H9 (cell line): ENCODE results near the gene TRAPPC2. TPM values are rescaled to one million over a fixed set of nuclear protein-coding genes. Genes with fewer than 3 reads are reported as not detected.

Source experiments
- DNase-seq: peaks from one replicate; pipeline ENCODE4 v3.0.0-alpha.2; 2017
- H2AFZ ChIP-seq: one replicate; pipeline ENCODE4 v1.6.1; 2013; ENCODE audit warnings: mild to moderate bottlenecking, low read length, control low read depth, moderate library complexity
- H2AK5ac ChIP-seq: 2 replicates; pipeline ENCODE4 v1.6.1; 2013; ENCODE audit warnings: low read length, control low read depth, mixed read lengths; ENCODE audit not compliant: insufficient read length
- H2BK120ac ChIP-seq: one replicate; pipeline ENCODE4 v1.6.1; 2013; ENCODE audit warnings: low read depth, mild to moderate bottlenecking, low read length, control low read depth, inconsistent platforms; ENCODE audit not compliant: poor library complexity, severe bottlenecking
- H2BK12ac ChIP-seq: 2 replicates; pipeline ENCODE4 v1.6.1; 2013; ENCODE audit warnings: low read length, control low read depth, mixed read lengths, low read depth; ENCODE audit not compliant: insufficient read length
- H2BK15ac ChIP-seq: 2 replicates; pipeline ENCODE4 v1.6.1; 2013; ENCODE audit warnings: low read depth, low read length, control low read depth
- H2BK20ac ChIP-seq: one replicate; pipeline ENCODE4 v1.6.1; 2013; ENCODE audit warnings: low read depth, mild to moderate bottlenecking, low read length, control low read depth, inconsistent platforms; ENCODE audit not compliant: poor library complexity, severe bottlenecking
- H2BK5ac ChIP-seq: 2 replicates; pipeline ENCODE4 v1.6.1; 2013; ENCODE audit warnings: low read length, control low read depth, mixed read lengths; ENCODE audit not compliant: insufficient read length
- H3K14ac ChIP-seq: 2 replicates; pipeline ENCODE4 v1.6.1; 2013; ENCODE audit warnings: low read length, control low read depth; ENCODE audit not compliant: insufficient read depth
- H3K18ac ChIP-seq: 2 replicates; pipeline ENCODE4 v1.6.1; 2013; ENCODE audit warnings: low read depth, mild to moderate bottlenecking, mixed read lengths, low read length, control low read depth; ENCODE audit not compliant: insufficient read length
- H3K23ac ChIP-seq: 2 replicates; pipeline ENCODE4 v1.6.1; 2013; ENCODE audit warnings: low read length, control low read depth, mixed read lengths, low read depth; ENCODE audit not compliant: insufficient read length
- H3K23me2 ChIP-seq: 2 replicates; pipeline ENCODE4 v1.6.1; 2013; ENCODE audit warnings: low read depth, mild to moderate bottlenecking, mixed read lengths, low read length, control low read depth; ENCODE audit not compliant: insufficient read length, poor library complexity, severe bottlenecking
- H3K27ac ChIP-seq: 2 replicates; pipeline ENCODE4 v1.5.1; 2013; ENCODE audit warnings: low read length, control low read depth, mixed read lengths, low read depth; ENCODE audit not compliant: insufficient read length
- H3K27me3 ChIP-seq: 2 replicates; pipeline ENCODE4 v1.6.1; 2013; ENCODE audit warnings: low read length, control low read depth, inconsistent platforms; ENCODE audit not compliant: insufficient read depth
- H3K4ac ChIP-seq: 2 replicates; pipeline ENCODE4 v1.6.1; 2013; ENCODE audit warnings: low read depth, mild to moderate bottlenecking, control low read depth, inconsistent platforms, low read length, moderate library complexity
- H3K4me1 ChIP-seq: 2 replicates; pipeline ENCODE4 v1.6.1; 2013; ENCODE audit warnings: low read length, control low read depth, inconsistent platforms; ENCODE audit not compliant: insufficient read depth
- H3K4me2 ChIP-seq: 2 replicates; pipeline ENCODE4 v1.6.1; 2013; ENCODE audit warnings: low read length, control low read depth, mixed read lengths; ENCODE audit not compliant: insufficient read length, insufficient read depth
- H3K56ac ChIP-seq: 2 replicates; pipeline ENCODE4 v1.6.1; 2013; ENCODE audit warnings: low read depth, mild to moderate bottlenecking, mixed read lengths, low read length, control low read depth; ENCODE audit not compliant: insufficient read length
- H3K79me1 ChIP-seq: 2 replicates; pipeline ENCODE4 v1.6.1; 2013; ENCODE audit warnings: low read depth, mild to moderate bottlenecking, moderate library complexity, low read length, control low read depth, inconsistent platforms; ENCODE audit not compliant: insufficient read depth, poor library complexity, severe bottlenecking
- H3K79me2 ChIP-seq: 2 replicates; pipeline ENCODE4 v1.6.1; 2013; ENCODE audit warnings: low read length, control low read depth, inconsistent platforms; ENCODE audit not compliant: insufficient read depth
- H3K9ac ChIP-seq: 2 replicates; pipeline ENCODE4 v1.6.1; 2013; ENCODE audit warnings: low read length, control low read depth, mixed read lengths; ENCODE audit not compliant: insufficient read length; ENCODE audit errors: extremely low read depth
- H3K9me3 ChIP-seq: one replicate; pipeline ENCODE4 v1.6.1; 2013; ENCODE audit warnings: low read depth, low read length, inconsistent platforms; ENCODE audit not compliant: control insufficient read depth
- H3T11ph ChIP-seq: one replicate; pipeline ENCODE4 v1.6.1; 2013; ENCODE audit warnings: mild to moderate bottlenecking, low read length, control low read depth, inconsistent platforms
- H4K20me1 ChIP-seq: one replicate; pipeline ENCODE4 v1.6.1; 2013; ENCODE audit not compliant: control insufficient read depth, insufficient read length, insufficient read depth
- H4K5ac ChIP-seq: 2 replicates; pipeline ENCODE4 v1.6.1; 2013; ENCODE audit warnings: low read depth, mild to moderate bottlenecking, mixed read lengths, low read length, control low read depth; ENCODE audit not compliant: insufficient read length
- H4K8ac ChIP-seq: replicated peaks from 2 replicates; pipeline ENCODE4 v1.6.1; 2013; ENCODE audit warnings: low read length, control low read depth, mixed read lengths, low read depth; ENCODE audit not compliant: insufficient read length
- H4K91ac ChIP-seq: 2 replicates; pipeline ENCODE4 v1.6.1; 2013; ENCODE audit warnings: low read depth, mild to moderate bottlenecking, moderate library complexity, mixed read lengths, low read length, control low read depth; ENCODE audit not compliant: insufficient read length
- H3K27ac Mint-ChIP-seq, 3 experiments: 2 replicates in 2 of 3; 3 replicates in 1 of 3; pipeline ENCODE4 v1.8.0; 2020 to 2021; ENCODE audit warnings: mixed read lengths in 3 of 3, mild to moderate bottlenecking in 1 of 3, moderate library complexity in 1 of 3
- H3K27me3 Mint-ChIP-seq: 2 replicates; pipeline ENCODE4 v1.8.0; 2021; ENCODE audit warnings: low read depth, mild to moderate bottlenecking, moderate library complexity, mixed read lengths
- H3K36me3 Mint-ChIP-seq, 3 experiments: 2 replicates in 2 of 3; 3 replicates in 1 of 3; pipeline ENCODE4 v1.8.0; 2020 to 2021; ENCODE audit warnings: low read depth in 3 of 3, mixed read lengths in 3 of 3; ENCODE audit not compliant: insufficient read depth in 1 of 3
- H3K4me1 Mint-ChIP-seq, 2 experiments: 2 replicates each; pipeline ENCODE4 v1.8.0; 2020; ENCODE audit warnings: mixed read lengths in 2 of 2
- H3K4me3 Mint-ChIP-seq, 2 experiments: 2 replicates in 1 of 2; 3 replicates in 1 of 2; pipeline ENCODE4 v1.8.0; 2020 to 2021; ENCODE audit warnings: mild to moderate bottlenecking in 2 of 2, mixed read lengths in 2 of 2, moderate library complexity in 1 of 2
- H3K9me3 Mint-ChIP-seq, 2 experiments: 2 replicates in 1 of 2; 3 replicates in 1 of 2; pipeline ENCODE4 v1.8.0; 2020; ENCODE audit warnings: mild to moderate bottlenecking in 2 of 2, mixed read lengths in 2 of 2, moderate library complexity in 1 of 2
- WGBS: extraction: QIAGEN DNeasy Blood & Tissue Kit; methylation state at CpG from one replicate; pipeline ENCODE4 v1.1.7; 2013; ENCODE audit warnings: missing lambda C conversion rate, low lambda C conversion rate, mixed read lengths; ENCODE audit not compliant: insufficient read length; ENCODE audit errors: extremely low coverage; 5-methylcytosine and 5-hydroxymethylcytosine counted together
- total RNA-seq: library from RNA; stranded (reverse); gene quantifications from 2 replicates; pipeline ENCODE4 v1.2.1, GENCODE V29; 2021
- TF ChIP-seq, protein P1 (sequence below): fragments of 200-600 bp; sonication (generic); conservative IDR thresholded peaks from 3 replicates; pipeline ENCODE4 v1.8.0; 2021; ENCODE audit warnings: antibody characterized with exemption, mild to moderate bottlenecking

TRAPPC2 gene
- total RNA-seq, 1 experiment from 2014 or later = 13.3 TPM

DNA sequence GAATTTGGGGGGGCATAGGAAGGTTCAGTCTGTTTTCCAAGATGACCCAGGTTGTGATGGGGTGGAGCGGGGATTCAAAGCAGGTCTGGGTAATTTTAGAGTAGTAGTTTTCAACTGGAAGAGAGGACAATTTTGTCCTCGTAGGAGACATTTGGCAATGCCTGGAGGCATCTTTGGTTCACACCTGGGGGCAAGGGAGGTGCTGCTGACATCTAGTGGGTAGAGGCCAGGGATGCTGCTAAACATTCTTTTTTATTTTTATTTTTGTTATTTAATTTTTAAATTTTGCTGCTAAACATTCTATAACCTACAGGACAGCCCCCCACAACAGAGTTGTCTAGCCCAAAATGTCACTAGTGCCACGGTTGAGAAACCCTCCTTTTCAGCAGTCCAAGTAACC is 43.6 kb downstream of the TRAPPC2 start:
- H2AFZ ChIP-seq = no peak overlapping the region
- H3K27me3 ChIP-seq = no peaks in the 10 kb centered on the region; the same call in 1 of the 2 replicates
- no peak overlapping the region for H3K14ac ChIP-seq
- no peak overlapping the region for H2BK20ac ChIP-seq
- Mint-ChIP-seq H3K36me3 (peaks cover 0 to 4% (median 0%) of the 10 kb centered on the region in 3 experiments; a peak in 2 of 7 replicates), H3K9me3 (peaks cover 18 to 42% of the 10 kb centered on the region in 2 experiments), H3K4me3 (peak overlapping the region; percentile 86 to 89; a peak in 4 of 5 replicates), H3K27me3 (peaks cover 11% of the 10 kb centered on the region), H3K4me1 (peaks cover 26 to 32% of the 10 kb centered on the region in 2 experiments), H3K27ac (0 out of 7 replicates have a peak overlapping the region, but pooled peaks of 1 of the 3 experiments have one; percentile 23)
- H3K23ac ChIP-seq = no peak overlapping the region
- no peak overlapping the region for H4K5ac ChIP-seq
- H2BK15ac ChIP-seq = no peak overlapping the region
- peaks cover 39% of the 10 kb centered on the region; the same call in 1 of the 2 replicates for H3K79me2 ChIP-seq
- no peak overlapping the region for H3K56ac ChIP-seq
- H3K4ac ChIP-seq = no peak overlapping the region
- H2BK120ac ChIP-seq = no peak overlapping the region
- no peaks in the 10 kb centered on the region for H3K9me3 ChIP-seq
- H3K23me2 ChIP-seq = peaks cover 6% of the 10 kb centered on the region
- TF ChIP-seq, protein P1, sequence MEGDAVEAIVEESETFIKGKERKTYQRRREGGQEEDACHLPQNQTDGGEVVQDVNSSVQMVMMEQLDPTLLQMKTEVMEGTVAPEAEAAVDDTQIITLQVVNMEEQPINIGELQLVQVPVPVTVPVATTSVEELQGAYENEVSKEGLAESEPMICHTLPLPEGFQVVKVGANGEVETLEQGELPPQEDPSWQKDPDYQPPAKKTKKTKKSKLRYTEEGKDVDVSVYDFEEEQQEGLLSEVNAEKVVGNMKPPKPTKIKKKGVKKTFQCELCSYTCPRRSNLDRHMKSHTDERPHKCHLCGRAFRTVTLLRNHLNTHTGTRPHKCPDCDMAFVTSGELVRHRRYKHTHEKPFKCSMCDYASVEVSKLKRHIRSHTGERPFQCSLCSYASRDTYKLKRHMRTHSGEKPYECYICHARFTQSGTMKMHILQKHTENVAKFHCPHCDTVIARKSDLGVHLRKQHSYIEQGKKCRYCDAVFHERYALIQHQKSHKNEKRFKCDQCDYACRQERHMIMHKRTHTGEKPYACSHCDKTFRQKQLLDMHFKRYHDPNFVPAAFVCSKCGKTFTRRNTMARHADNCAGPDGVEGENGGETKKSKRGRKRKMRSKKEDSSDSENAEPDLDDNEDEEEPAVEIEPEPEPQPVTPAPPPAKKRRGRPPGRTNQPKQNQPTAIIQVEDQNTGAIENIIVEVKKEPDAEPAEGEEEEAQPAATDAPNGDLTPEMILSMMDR = peak; percentile 46; the same call in 2 of the 3 replicates
- H4K20me1 ChIP-seq = no peaks in the 10 kb centered on the region
- no peak overlapping the region for H4K8ac ChIP-seq
- H3K79me1 ChIP-seq = no peaks in the 10 kb centered on the region
- no peak overlapping the region for H3K27ac ChIP-seq
- H3K4me2 ChIP-seq = peak overlapping the region; percentile 74
- H3K18ac ChIP-seq = no peak overlapping the region
- H2BK12ac ChIP-seq = no peak overlapping the region
- peaks cover 12% of the 10 kb centered on the region; the same call in 1 of the 2 replicates for H3K4me1 ChIP-seq
- H3T11ph ChIP-seq = no peak overlapping the region
- no peak overlapping the region for H3K9ac ChIP-seq
- DNase-seq = no peak
- no peak overlapping the region for H4K91ac ChIP-seq
- no CpG with 5 or more reads among the region's 3 CpGs for WGBS
- no peak overlapping the region for H2AK5ac ChIP-seq
- H2BK5ac ChIP-seq = no peak overlapping the region
